H1 (cell line): ENCODE results near the gene SEC22C. TPM values are rescaled to one million over a fixed set of nuclear protein-coding genes. Genes with fewer than 3 reads are reported as not detected.

Source experiments
- CHD1 ChIP-seq: IDR thresholded peaks from 2 replicates; pipeline ENCODE4 v1.6.1; 2012; ENCODE audit warnings: low read depth, low read length, improper control_type of control experiment
- CHD7 ChIP-seq: fragments of 300-600 bp; sonication (generic); IDR thresholded peaks from 2 replicates; pipeline ENCODE4 v1.7.1; 2012; ENCODE audit warnings: low read length, moderate library complexity, mild to moderate bottlenecking, inconsistent platforms; ENCODE audit not compliant: insufficient replicate concordance
- E2F6 ChIP-seq: IDR thresholded peaks from 2 replicates; pipeline ENCODE4 v1.6.1; 2012; ENCODE audit warnings: inconsistent platforms
- SP1 ChIP-seq: IDR thresholded peaks from 2 replicates; pipeline ENCODE4 v1.6.1; 2011; ENCODE audit warnings: low read depth, low read length
- polyA plus RNA-seq, 7 experiments: library from polyadenylated mRNA; depleted of rRNA in 3 of 7; stranded (reverse) in 5 of 7; unstranded in 2 of 7; fragments of >200 nt in 5 of 7; fragments of 200-250 nt in 2 of 7; gene quantifications; 1 replicate in 5 of 7; 2 replicates in 1 of 7; 4 replicates in 1 of 7; pipeline versions ENCODE4 v1.2.1 to v1.2.3, GENCODE V29; 2011 to 2013; ENCODE audit warnings: missing spikeins in 2 of 7, mixed read lengths in 2 of 7
- total RNA-seq: library from RNA; stranded (reverse); fragmentation: NEBNext Ultra II Directional; extraction: Animal tissue kit (Norgen Biotek cat#: 25700); gene quantifications from 2 replicates; pipeline ENCODE4 v1.2.1, GENCODE V29; 2021

The SEC22C gene
- total and polyA plus RNA-seq, 2 of the 8 experiments (the other 6 are each of a cell fraction or from before 2014, with no cell fraction given) = 23.4 to 38.3 TPM

- no peak for TF ChIP-seq CHD7
- no peak for TF ChIP-seq E2F6
- no peak for TF ChIP-seq SP1
- no peak for TF ChIP-seq CHD1
These were observed 55.0 kb downstream of the SEC22C start (continued) for GRCh38 chr3:42526616-42527367.
